Suprapubic skin (tissue), 4 donors: ENCODE data around the gene GLE1. TPM values are rescaled to one million over a fixed set of nuclear protein-coding genes. Genes with fewer than 3 reads are reported as not detected.

Experiments
- DNase-seq, 2 donors: peaks; one replicate each; pipeline ENCODE4 v3.0.0-alpha.2; 2019; ENCODE audit warnings: low spot score in 2 of 2
- H3K27ac ChIP-seq: fragments of 200-600 bp; sonication (generic); one replicate; pipeline ENCODE4 v1.5.1; 2019
- H3K27me3 ChIP-seq: fragments of 200-600 bp; sonication (generic); one replicate; pipeline ENCODE4 v1.5.1; 2019
- H3K36me3 ChIP-seq: fragments of 200-600 bp; sonication (generic); one replicate; pipeline ENCODE4 v1.5.1; 2019
- H3K4me1 ChIP-seq: fragments of 200-600 bp; sonication (generic); one replicate; pipeline ENCODE4 v1.5.1; 2019
- H3K4me3 ChIP-seq: fragments of 200-600 bp; sonication (generic); one replicate; pipeline ENCODE4 v1.5.1; 2019; ENCODE audit warnings: mild to moderate bottlenecking
- H3K9me3 ChIP-seq: fragments of 200-600 bp; sonication (generic); one replicate; pipeline ENCODE4 v1.5.1; 2019
- EP300 ChIP-seq: sonication (generic); formaldehyde crosslinking; IDR thresholded peaks from one replicate; pipeline ENCODE4 v1.6.1; 2017; ENCODE audit warnings: antibody characterized with exemption
- POLR2A ChIP-seq, 2 donors: fragments of 450-650 bp; IDR thresholded peaks; one replicate each; pipeline ENCODE4 v1.6.1; 2017; ENCODE audit warnings: antibody characterized with exemption in 2 of 2, mild to moderate bottlenecking in 2 of 2, moderate library complexity in 2 of 2
- POLR2AphosphoS5 ChIP-seq, 3 donors: sonication (generic); formaldehyde crosslinking; IDR thresholded peaks; one replicate each; pipeline ENCODE4 v1.6.1; 2017; ENCODE audit warnings: antibody characterized with exemption in 3 of 3
- WGBS: methylation state at CpG from one replicate; pipeline ENCODE4 v1.1.5; 2018; 5-methylcytosine and 5-hydroxymethylcytosine counted together
- total RNA-seq, 4 donors: library from RNA; depleted of rRNA; stranded (reverse); fragments of >200 nt; gene quantifications; one replicate each; pipeline ENCODE4 v1.1.0, GENCODE V29; 2016
- TF ChIP-seq, protein P1 (sequence below), 2 donors: fragments of 200-600 bp in 1 of 2; fragments of 450-650 bp in 1 of 2; sonication (generic) in 1 of 2; IDR thresholded peaks; one replicate each; pipeline ENCODE4 v1.5.1; 2016 to 2019; ENCODE audit warnings: antibody characterized with exemption in 2 of 2, mild to moderate bottlenecking in 1 of 2, moderate library complexity in 1 of 2

GLE1 gene
- total RNA-seq, 4 donors from 2014 or later: 27.5 to 39.6 (median 28.5) TPM

DNA sequence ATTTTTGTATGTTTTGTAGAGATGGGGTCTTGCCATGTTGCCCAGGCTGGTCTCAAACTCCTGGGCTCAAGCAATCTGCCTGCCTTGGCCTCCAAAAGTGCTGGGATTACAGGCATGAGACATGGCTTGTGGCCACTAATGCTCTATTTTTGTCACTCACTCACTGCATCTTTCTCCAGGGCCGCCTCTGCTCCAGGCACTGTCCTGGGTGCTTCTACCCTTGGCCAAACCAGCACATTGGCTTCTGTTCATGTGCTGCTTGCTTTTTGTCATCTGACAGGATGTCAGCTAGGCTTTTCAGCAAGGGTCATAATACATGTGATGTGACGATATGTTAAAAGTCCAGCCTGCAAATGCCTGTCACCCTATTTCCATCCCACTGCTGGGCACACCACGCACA is 45.5 kb upstream of the GLE1 start:
- DNase-seq: no peak
- no peaks in the 10 kb centered on the region for H3K9me3 ChIP-seq
- WGBS: 90% methylated on average over 3 of the region's 3 CpGs
- TF ChIP-seq EP300 (no peak), POLR2A (IDR thresholded peaks at IDR 0.05) (no peak), POLR2AphosphoS5 (IDR thresholded peaks at IDR 0.05) (no peak)
- TF ChIP-seq, protein P1, sequence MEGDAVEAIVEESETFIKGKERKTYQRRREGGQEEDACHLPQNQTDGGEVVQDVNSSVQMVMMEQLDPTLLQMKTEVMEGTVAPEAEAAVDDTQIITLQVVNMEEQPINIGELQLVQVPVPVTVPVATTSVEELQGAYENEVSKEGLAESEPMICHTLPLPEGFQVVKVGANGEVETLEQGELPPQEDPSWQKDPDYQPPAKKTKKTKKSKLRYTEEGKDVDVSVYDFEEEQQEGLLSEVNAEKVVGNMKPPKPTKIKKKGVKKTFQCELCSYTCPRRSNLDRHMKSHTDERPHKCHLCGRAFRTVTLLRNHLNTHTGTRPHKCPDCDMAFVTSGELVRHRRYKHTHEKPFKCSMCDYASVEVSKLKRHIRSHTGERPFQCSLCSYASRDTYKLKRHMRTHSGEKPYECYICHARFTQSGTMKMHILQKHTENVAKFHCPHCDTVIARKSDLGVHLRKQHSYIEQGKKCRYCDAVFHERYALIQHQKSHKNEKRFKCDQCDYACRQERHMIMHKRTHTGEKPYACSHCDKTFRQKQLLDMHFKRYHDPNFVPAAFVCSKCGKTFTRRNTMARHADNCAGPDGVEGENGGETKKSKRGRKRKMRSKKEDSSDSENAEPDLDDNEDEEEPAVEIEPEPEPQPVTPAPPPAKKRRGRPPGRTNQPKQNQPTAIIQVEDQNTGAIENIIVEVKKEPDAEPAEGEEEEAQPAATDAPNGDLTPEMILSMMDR (IDR thresholded peaks at IDR 0.05): no peak
- peaks cover 16% of the 10 kb centered on the region for H3K4me1 ChIP-seq
- H3K36me3 ChIP-seq: peaks cover 50% of the 10 kb centered on the region
- H3K4me3 ChIP-seq: no peak overlapping the region
- H3K27ac ChIP-seq: no peak overlapping the region
- H3K27me3 ChIP-seq: no peaks in the 10 kb centered on the region

DNA sequence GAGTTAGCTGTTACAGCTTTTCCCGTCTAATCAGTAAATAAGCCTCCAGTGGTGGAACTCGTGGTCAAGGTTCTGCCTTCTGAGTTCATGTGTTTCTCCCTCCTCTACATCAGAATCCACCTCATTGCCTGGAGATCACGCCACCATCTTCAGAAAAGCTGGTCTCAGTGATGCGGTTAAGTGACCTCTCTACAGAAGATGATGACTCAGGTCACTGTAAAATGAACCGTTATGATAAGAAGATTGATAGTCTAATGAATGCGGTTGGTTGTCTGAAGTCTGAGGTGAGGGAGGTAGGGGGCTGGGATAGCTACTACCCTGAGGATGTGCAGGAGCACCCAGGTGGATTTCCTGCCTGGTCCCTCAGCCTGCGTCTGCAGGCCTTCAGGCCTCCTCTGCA is 35.4 kb upstream of the GLE1 start:
- DNase-seq: no peak
- TF ChIP-seq, protein P1 (IDR thresholded peaks at IDR 0.05): no peak
- no peak for TF ChIP-seq POLR2A (IDR thresholded peaks at IDR 0.05)
- TF ChIP-seq EP300: no peak
- TF ChIP-seq POLR2AphosphoS5 (IDR thresholded peaks at IDR 0.05): no peak
- Histone ChIP-seq H3K4me1 (peaks cover 5% of the 10 kb centered on the region), H3K27me3 (no peaks in the 10 kb centered on the region), H3K36me3 (peaks cover 49% of the 10 kb centered on the region), H3K9me3 (no peaks in the 10 kb centered on the region), H3K27ac (no peak overlapping the region), H3K4me3 (no peak overlapping the region)
- WGBS: 93% methylated on average over 6 of the region's 7 CpGs

DNA sequence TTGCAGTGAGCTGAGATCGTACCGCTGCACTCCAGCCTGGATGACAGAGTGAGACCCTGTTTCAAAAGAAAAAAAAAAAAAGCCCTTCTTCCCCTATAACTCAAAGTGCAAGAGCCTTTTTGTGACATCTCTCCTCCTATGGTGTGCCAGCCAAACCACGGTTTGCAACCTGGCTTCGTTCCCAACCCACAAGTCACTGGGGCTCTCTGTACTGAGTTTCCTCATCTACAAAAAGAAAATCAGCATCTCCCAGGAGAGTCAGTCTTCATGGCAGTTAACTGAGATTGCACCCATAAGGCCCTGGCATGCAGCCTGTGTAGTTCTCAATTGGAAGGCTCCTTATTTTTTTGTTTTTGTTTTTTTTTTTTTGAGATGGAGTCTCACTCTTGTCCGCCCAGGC is 34.0 kb upstream of the GLE1 start:
- WGBS: 64% methylated on average over 5 of the region's 5 CpGs
- H3K4me1 ChIP-seq: peaks cover 5% of the 10 kb centered on the region
- no peak for DNase-seq
- H3K27me3 ChIP-seq: no peaks in the 10 kb centered on the region
- no peak overlapping the region for H3K4me3 ChIP-seq
- TF ChIP-seq POLR2AphosphoS5 (IDR thresholded peaks at IDR 0.05) (no peak), POLR2A (IDR thresholded peaks at IDR 0.05) (no peak), EP300 (no peak)
- TF ChIP-seq, protein P1 (IDR thresholded peaks at IDR 0.05): no peak
- no peak overlapping the region for H3K27ac ChIP-seq
- H3K9me3 ChIP-seq: no peaks in the 10 kb centered on the region
- peaks cover 49% of the 10 kb centered on the region for H3K36me3 ChIP-seq

DNA sequence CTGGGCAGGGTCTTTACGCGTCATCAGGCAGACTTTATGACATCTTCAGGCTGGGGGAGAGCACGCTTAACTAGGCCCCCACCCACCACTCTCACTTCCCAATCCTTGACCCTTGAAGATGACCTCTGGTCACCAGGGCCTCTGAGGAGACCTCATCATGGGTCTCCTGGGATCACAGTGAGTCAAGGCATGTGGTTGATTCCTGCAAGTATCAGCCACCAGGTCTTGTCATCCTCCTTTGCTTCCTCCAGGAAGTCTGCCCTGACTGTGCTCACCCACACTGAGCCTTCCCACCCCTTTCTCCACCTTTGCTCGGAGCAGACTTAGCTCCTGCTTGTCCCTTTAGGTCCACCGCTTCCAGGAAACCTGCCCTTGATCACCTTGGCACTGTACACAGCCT is 31.4 kb upstream of the GLE1 start:
- DNase-seq: no peak
- Histone ChIP-seq H3K27me3 (no peaks in the 10 kb centered on the region), H3K27ac (no peak overlapping the region), H3K4me1 (peaks cover 5% of the 10 kb centered on the region), H3K4me3 (no peak overlapping the region), H3K9me3 (no peaks in the 10 kb centered on the region), H3K36me3 (peaks cover 63% of the 10 kb centered on the region)
- TF ChIP-seq POLR2A (IDR thresholded peaks at IDR 0.05) (no peak), POLR2AphosphoS5 (IDR thresholded peaks at IDR 0.05) (no peak), EP300 (no peak)
- TF ChIP-seq, protein P1 (IDR thresholded peaks at IDR 0.05): no peak
- 95% methylated on average over 5 of the region's 5 CpGs for WGBS

DNA sequence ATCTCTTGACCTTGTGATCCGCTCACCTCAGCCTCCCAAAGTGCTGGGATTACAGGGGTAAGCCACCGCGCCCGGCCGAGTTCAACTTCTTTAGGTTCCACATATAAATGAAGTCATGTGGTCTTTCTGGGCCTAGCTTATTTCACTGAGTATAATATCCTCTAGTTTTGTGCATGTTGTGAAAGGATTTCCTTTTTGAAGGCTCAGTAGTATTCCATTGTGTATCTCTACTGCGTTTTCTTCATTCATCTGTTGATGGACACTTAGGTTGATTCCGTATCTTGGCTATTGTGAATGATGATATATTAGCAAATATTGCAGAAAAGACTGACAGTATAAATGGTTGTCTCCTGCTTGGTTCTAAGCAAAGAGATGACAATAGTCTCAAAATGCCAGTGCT is 28.7 kb upstream of the GLE1 start:
- Histone ChIP-seq H3K36me3 (peaks cover 75% of the 10 kb centered on the region), H3K27ac (no peak overlapping the region), H3K9me3 (no peaks in the 10 kb centered on the region), H3K4me1 (no peaks in the 10 kb centered on the region), H3K27me3 (no peaks in the 10 kb centered on the region), H3K4me3 (no peak overlapping the region)
- WGBS: 97% methylated on average over 7 of the region's 7 CpGs
- no peak for DNase-seq
- TF ChIP-seq EP300 (no peak), POLR2AphosphoS5 (IDR thresholded peaks at IDR 0.05) (no peak), POLR2A (IDR thresholded peaks at IDR 0.05) (no peak)
- TF ChIP-seq, protein P1 (IDR thresholded peaks at IDR 0.05): no peak
